Measurements from ENCODE around the gene TOM1L2.

Gene TOM1L2

GRCh38 chr17:17893801-17894644 is 78.2 kb downstream of the TOM1L2 start:
- no peak for DNase-seq

- DNase-seq: no peak
Measured at GRCh38 chr17:17892731-17893130, 79.5 kb downstream of the TOM1L2 start.

- DNase-seq: no peak
Measured at GRCh38 chr17:17892009-17892408, 80.2 kb downstream of the TOM1L2 start.

- no peak for DNase-seq
Measured at GRCh38 chr17:17890773-17891759, 81.1 kb downstream of the TOM1L2 start.

- DNase-seq: no peak
Measured at GRCh38 chr17:17889922-17890321, 82.3 kb downstream of the TOM1L2 start.

GRCh38 chr17:17888821-17889220 is 83.4 kb downstream of the TOM1L2 start:
- no peak for DNase-seq

GRCh38 chr17:17888371-17888770 is 83.8 kb downstream of the TOM1L2 start:
- DNase-seq: no peak

- DNase-seq: no peak
Measured at GRCh38 chr17:17887752-17888304, 84.4 kb downstream of the TOM1L2 start.

- no peak for DNase-seq
Measured at GRCh38 chr17:17886726-17887125, 85.5 kb downstream of the TOM1L2 start.

- no peak for DNase-seq
Measured at GRCh38 chr17:17886226-17886625, 86.0 kb downstream of the TOM1L2 start.

GRCh38 chr17:17884391-17885357 is 87.5 kb downstream of the TOM1L2 start:
- no peak for DNase-seq

- no peak for DNase-seq
Measured at GRCh38 chr17:17883801-17884200, 88.4 kb downstream of the TOM1L2 start.

- no peak for DNase-seq
Measured at GRCh38 chr17:17882082-17882581, 90.1 kb downstream of the TOM1L2 start.

- DNase-seq: no peak
Measured at GRCh38 chr17:17880577-17881196, 91.5 kb downstream of the TOM1L2 start.

- DNase-seq: no peak
Measured at GRCh38 chr17:17877529-17878358, 94.5 kb downstream of the TOM1L2 start.

GRCh38 chr17:17876959-17877528 is 95.2 kb downstream of the TOM1L2 start:
- no peak for DNase-seq

GRCh38 chr17:17874478-17874877 is 97.7 kb downstream of the TOM1L2 start:
- DNase-seq: no peak

- DNase-seq: no peak
Measured at GRCh38 chr17:17873450-17873991, 98.7 kb downstream of the TOM1L2 start.

GRCh38 chr17:17872547-17873345 is 99.5 kb downstream of the TOM1L2 start:
- no peak for DNase-seq
